ENCODE data around the gene SH3TC1. TPM values are rescaled to one million over a fixed set of nuclear protein-coding genes. Genes with fewer than 3 reads are reported as not detected.

The SH3TC1 gene
- total and polyA plus RNA-seq, 12 donors, result 1.5 to 58.7 (median 22.0) TPM

DNA sequence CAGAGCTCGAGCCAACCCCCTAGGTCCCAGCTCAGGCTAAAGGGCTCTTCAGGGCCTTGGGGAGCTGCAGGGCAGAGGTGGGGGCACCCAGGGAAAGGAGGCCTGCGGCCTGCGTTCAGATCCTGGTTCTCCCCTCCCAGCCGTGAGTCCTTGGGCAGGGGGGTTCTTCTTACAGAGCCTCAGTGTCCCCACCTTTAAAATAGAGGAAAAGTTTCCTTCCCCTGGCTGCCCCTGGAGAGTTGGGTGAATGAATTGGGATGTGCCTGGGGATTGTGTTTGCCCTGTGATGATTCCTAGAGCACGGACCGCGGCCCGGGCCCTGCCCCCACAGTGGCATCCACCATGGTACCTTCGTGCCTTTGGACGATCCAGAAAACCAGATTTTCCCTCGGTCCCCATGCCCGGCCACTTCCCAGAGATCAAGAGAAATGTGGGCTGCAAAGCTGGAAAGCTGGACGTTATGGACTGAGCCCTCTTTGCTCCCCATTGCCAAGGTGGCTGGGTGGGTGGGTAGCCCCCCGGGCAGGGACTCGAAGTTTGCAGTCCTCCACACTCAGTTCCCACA lies 81.9 kb downstream of the SH3TC1 start:
- H3K27me3 ChIP-seq, result no peaks in the 10 kb centered on the region
- no peaks in the 10 kb centered on the region for H3K9me3 ChIP-seq (replicated peaks in 1 of 3)
- H3K27ac ChIP-seq, result no peak overlapping the region
- DNase-seq, result no peak
- no peaks in the 10 kb centered on the region for H3K4me1 ChIP-seq (replicated peaks in 1 of 2)
- no peak for TF ChIP-seq POLR2A (IDR thresholded peaks at IDR 0.05)
- TF ChIP-seq, protein P1, sequence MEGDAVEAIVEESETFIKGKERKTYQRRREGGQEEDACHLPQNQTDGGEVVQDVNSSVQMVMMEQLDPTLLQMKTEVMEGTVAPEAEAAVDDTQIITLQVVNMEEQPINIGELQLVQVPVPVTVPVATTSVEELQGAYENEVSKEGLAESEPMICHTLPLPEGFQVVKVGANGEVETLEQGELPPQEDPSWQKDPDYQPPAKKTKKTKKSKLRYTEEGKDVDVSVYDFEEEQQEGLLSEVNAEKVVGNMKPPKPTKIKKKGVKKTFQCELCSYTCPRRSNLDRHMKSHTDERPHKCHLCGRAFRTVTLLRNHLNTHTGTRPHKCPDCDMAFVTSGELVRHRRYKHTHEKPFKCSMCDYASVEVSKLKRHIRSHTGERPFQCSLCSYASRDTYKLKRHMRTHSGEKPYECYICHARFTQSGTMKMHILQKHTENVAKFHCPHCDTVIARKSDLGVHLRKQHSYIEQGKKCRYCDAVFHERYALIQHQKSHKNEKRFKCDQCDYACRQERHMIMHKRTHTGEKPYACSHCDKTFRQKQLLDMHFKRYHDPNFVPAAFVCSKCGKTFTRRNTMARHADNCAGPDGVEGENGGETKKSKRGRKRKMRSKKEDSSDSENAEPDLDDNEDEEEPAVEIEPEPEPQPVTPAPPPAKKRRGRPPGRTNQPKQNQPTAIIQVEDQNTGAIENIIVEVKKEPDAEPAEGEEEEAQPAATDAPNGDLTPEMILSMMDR (IDR thresholded peaks at IDR 0.05), result no peak
- H3K36me3 ChIP-seq (replicated peaks in 1 of 2), result no peaks in the 10 kb centered on the region
- 78 to 89% (median 88%) methylated on average over 13 to 15 of the region's 15 CpGs for WGBS, 4 donors
- no peak overlapping the region for H3K4me3 ChIP-seq
- intact Hi-C loops (cut with DNase I), result no loop called here

DNA sequence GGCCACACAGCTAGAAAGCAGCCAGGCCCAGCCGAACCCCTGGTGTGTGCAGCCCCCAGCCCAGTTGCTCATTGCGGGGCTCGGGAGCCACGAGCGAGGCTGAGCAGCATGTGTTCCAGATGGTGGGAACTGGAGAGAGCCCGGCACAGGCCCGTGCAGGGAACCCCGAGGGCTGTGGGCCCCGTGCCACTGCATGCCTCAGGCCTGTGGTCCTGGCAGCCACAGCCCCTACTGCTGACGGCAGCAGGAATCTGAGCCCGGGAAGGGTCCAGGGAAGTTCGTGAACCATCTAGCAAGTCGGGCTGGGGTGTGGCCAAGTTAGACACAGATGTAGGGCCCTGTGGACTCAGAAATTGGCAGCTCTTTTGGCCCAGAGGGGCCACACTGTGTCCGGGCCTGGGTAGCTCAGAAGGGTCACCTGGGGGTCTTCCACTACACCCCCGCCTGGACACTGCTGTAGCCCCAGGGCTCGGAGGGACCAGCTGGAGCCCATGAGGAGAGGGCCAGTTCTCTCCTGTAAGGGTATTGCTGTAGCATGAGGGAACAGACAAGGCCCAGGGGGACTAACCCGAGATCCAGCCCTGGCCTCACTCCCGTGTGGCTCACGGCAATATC lies 82.5 kb downstream of the SH3TC1 start:
- intact Hi-C loops (cut with DNase I), result no loop called here
- peak in 2 of 7 donors; percentile 52 to 57 for DNase-seq
- 71 to 100% (median 85%) methylated on average over 1 to 19 of the region's 19 CpGs for WGBS, 4 donors
- Histone ChIP-seq H3K36me3 (replicated peaks in 1 of 2) (no peaks in the 10 kb centered on the region), H3K4me1 (replicated peaks in 1 of 2) (no peaks in the 10 kb centered on the region), H3K9me3 (replicated peaks in 1 of 3) (no peaks in the 10 kb centered on the region), H3K27ac (peak overlapping the region in 1 of 5 donors; percentile 40), H3K4me3 (no peak overlapping the region), H3K27me3 (no peaks in the 10 kb centered on the region)
- TF ChIP-seq POLR2A (IDR thresholded peaks at IDR 0.05), result no peak
- TF ChIP-seq, protein P1 (IDR thresholded peaks at IDR 0.05), result no peak

DNA sequence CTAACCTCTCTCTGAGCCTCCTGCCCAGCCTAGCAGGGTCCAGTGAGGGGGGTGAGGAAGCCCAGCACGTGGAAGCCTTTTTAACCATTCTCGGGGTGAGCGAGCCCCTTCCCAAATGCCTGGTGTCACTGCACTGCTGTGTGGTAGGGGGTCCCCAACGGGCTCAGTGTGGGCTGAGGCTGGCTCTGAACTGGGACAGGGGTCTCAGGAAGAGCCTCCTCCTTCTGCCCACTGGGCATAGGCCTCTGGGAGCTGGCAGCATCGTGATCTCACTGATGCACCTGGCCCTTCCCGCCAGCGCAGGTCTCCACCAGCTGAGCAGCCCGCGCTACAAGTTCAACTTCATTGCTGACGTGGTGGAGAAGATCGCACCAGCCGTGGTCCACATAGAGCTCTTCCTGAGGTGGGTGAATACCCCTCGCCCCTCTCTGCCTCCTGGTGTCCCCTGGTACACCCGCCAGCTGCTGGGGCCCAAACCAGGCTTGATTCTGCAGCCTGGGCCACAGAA lies 83.1 kb downstream of the SH3TC1 start:
- WGBS, 4 donors, result 84 to 100% (median 90%) methylated on average over 1 to 14 of the region's 14 CpGs
- peak overlapping the region in 1 of 5 donors; percentile 40 for H3K27ac ChIP-seq
- DNase-seq, result no peak

DNA sequence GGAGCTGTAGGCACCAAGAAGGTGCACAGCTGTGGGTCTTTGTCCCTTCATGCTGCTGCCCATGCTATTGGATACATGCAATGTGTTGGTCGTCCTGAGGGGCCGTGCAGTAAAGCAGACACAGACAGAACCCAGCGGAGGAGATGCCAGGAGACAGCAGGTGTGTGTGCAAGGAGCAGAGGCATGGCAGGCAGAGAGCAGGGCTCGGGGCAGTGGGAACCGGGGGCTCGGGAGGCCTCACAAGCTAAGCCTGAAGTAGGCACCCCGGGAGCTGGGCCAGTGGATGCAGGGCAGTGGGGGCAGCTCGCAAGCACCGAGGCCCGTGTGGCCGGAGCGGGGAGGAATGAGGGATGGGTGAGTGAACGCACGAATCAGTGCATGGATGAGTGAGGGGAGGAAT lies 83.7 kb downstream of the SH3TC1 start:
- no peak for TF ChIP-seq POLR2A (IDR thresholded peaks at IDR 0.05)
- TF ChIP-seq, protein P1 (IDR thresholded peaks at IDR 0.05), result no peak
- Histone ChIP-seq H3K27ac (no peak overlapping the region), H3K27me3 (no peaks in the 10 kb centered on the region), H3K4me1 (replicated peaks in 1 of 2) (no peaks in the 10 kb centered on the region), H3K9me3 (replicated peaks in 1 of 3) (no peaks in the 10 kb centered on the region), H3K4me3 (no peak overlapping the region), H3K36me3 (replicated peaks in 1 of 2) (no peaks in the 10 kb centered on the region)
- 91 to 95% (median 91%) methylated on average over 11 to 14 of the region's 14 CpGs for WGBS, 4 donors
- no peak for DNase-seq
- intact Hi-C loops (cut with DNase I), result no loop called here

More for the DNA sequence above, 83.1 kb downstream of the SH3TC1 start:
- intact Hi-C loops (cut with DNase I), result no loop called here
- Histone ChIP-seq H3K27me3 (no peaks in the 10 kb centered on the region), H3K4me1 (replicated peaks in 1 of 2) (no peaks in the 10 kb centered on the region), H3K4me3 (no peak overlapping the region), H3K9me3 (replicated peaks in 1 of 3) (no peaks in the 10 kb centered on the region), H3K36me3 (replicated peaks in 1 of 2) (no peaks in the 10 kb centered on the region)
- TF ChIP-seq, protein P1 (IDR thresholded peaks at IDR 0.05), result no peak
- TF ChIP-seq POLR2A (IDR thresholded peaks at IDR 0.05), result no peak

All from adrenal gland (tissue), 12 donors.